Stimulated activated CD8-positive, alpha-beta memory T cell treated with anti-CD3 and anti-CD28 coated beads, Interleukin-2, amount 100 ng/mL, for 1 hour (primary cell): ENCODE results near the gene IAPP.
"Not testable (repeated sequence)": the region's sequence is repeated elsewhere in the genome, so short reads cannot be mapped to it uniquely, and the experiment has no call there.

Source experiments
- DNase-seq, 2 donors: peaks; one replicate each; pipeline ENCODE4 v3.0.0-alpha.2; 2020; ENCODE audit warnings: low read depth in 2 of 2

IAPP gene

DNA sequence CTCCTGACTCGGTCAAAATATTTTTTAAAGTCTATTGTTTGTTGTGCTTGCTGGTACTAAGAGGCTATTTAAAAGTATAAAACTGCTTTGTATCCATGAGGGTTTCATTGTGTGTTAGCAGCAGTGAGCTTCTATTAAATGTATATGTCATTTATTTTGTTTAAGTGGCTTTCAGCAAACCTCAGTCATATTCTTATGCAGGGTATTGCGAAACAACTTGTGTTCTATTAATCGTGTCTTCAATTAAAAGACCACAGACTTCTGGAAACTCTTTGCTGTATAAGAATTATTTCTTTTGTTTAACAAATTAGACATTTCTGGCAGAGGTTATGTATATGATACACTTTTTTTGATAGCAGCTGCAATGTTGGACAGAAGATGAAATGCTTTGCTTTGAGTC is 6.5 kb downstream of the IAPP start:
- no peak for DNase-seq

DNA sequence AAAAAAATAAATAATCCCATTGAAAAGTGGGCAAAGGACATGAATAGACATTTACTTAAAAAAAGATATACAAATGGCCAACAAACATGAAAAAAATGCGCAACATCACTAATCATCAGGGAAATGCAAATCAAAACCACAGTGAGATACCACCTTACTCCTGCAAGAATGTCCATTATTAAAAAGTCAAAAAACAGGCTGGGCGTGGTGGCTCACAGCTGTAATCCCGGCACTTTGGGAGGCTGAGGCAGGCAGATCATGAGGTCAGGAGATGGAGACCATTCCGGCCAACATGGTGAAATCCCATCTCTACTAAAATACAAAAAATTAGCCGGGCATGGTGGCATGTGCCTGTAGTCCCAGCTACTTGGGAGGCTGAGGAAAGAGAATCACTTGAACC is 8.6 kb downstream of the IAPP start:
- not testable (repeated sequence) for DNase-seq

DNA sequence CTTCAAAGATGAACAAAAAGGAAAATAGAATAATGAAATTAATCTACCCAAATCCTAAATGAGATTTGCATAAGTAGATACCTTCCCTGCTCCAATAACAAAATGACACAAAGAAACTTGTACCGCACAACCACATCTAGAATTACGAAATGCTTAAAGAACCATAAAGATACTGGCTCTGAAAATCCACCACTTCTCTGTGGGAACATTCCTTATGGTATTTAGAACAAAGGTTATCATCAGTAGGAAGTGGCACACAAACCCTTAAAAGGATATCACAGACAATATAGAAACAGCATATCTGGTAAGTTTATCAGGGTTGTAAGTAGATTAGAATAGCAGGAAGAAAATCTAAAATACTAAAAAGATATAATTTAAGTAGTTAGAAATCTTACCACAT is 11.6 kb downstream of the IAPP start:
- DNase-seq = no peak

DNA sequence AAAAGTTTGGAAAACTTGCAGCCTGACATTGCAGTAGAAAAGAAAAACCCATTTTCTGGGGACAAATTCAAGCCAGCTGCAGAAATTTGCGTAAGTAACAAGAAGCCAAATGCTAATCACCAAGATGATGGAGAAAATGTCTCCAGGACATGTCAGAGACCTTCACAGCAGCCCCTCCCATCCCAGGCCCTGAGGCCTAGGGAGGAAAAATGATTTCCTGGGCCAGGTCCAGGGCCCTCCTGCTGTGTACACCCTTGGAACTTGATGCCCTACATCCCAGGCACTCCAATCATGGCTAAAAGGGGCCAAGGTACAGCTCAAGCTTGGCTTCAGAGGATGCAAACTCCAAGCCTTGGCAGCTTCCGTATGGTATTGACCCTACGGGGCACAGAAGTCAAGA is 14.5 kb downstream of the IAPP start:
- no peak for DNase-seq

DNA sequence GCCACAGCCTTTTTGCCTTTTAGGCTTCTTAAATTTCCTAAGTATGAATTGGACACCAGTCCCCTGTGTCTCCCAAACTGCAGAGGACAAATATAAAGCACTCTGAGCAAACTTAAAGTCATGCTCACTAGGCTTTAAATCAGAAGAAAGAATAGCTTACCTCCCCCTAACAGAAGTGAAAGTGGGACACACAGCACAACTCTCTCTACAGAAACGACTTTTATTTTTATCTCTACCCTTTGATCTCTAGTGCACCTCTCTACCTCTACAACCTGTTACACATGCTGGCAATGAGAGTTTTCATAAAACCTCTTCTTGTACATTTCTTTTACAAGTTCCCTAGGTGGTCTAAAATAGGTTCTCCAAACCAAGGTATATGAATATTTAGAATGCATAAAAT is 19.7 kb downstream of the IAPP start:
- no peak for DNase-seq

DNA sequence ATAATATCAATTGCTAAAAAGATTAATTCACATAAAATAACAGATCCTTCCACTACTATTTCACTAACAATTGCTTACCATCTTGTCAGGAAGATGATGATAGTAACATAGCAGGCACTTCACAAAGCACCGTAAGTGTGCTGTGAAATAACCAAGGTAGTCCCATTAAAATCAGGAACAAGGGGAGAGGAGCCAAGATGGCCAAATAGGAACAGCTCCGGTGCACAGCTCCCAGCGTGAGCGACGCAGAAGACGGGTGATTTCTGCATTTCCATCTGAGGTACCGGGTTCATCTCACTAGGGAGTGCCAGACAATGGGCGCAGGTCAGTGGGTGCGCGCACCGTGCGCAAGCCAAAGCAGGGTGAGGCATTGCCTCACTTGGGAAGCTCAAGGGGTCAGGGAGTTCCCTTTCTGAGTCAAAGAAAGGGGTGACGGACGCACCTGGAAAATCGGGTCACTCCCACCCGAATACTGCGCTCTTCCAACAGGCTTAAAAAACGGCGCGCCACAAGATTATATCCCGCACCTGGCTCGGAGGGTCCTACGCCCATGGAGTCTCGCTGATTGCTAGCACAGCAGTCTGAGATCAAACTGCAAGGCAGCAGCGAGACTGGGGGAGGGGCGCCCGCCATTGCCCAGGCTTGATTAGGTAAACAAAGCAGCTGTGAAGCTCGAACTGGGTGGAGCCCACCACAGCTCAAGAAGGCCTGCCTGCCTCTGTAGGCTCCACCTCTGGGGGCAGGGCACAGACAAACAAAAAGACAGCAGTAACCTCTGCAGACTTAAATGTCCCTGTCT is 22.3 kb downstream of the IAPP start:
- DNase-seq = not testable (repeated sequence)

DNA sequence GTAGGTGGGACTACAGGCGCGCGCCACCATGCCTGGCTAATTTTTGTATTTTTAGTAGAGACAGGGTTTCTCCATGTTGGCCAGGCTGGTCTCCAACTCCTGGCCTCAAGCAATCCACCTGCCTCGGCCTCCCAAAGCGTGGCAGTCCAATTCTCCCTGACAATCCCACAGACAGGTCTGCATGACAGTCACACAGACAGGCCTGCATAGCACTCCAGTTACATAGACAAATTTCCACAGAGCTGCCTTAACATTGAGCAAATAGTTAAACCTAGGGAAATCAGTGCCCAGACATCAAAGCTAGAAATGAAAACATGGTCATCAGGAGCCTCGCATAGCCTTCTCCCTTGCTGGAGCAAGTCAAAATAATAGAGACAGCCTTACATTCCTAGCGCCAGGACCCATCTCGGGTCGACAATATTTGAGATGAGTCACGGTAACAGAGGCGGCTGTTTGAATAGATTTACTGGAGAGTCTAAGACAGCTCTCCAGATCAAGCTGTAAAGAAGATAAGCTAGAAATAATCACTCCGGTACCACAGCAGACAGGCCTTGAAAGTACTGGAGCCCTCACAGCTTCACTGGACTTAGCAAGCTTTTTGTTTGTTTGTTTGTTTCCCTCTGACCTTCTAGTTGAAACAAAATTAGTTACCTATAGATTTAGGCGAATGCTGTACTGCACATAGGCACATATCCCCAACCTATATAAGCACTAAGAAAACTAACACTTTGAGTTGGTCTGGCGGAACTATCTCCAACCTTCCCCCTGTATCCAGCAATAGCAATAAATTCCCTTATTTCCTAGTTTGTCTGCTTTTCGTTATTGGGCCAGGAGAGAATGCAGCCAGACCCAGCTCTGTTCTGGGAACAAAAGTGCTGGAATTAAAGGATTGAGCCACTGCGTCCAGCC is 40.9 kb downstream of the IAPP start:
- no peak for DNase-seq

DNA sequence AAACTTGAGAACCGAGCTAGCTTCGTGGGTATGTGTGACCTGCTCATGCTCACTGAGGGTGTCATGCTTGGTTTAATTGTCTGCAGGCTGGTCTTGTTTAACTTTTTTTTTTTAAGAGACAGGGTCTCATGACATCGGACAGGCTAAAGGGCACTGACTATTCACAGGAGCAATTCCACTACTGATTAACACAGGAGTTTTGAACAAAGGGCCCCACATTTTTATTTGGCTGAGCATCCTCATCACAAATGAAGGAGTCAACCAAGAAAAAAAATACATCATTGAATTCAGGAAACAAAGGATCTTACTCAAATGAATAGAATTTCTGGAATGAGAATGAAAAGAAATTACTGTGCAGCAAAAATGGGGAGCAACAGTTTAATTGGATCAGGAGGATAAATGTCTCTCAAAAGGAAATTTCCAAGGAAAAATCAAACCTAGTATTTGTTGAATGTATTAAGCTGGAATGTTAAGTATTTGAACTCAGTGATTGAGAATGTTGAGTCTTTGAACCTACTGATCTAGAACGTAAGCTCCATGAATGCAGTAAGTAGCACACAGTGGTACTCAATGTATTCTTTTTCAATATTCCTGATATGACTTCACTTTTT is 43.9 kb downstream of the IAPP start:
- no peak for DNase-seq

DNA sequence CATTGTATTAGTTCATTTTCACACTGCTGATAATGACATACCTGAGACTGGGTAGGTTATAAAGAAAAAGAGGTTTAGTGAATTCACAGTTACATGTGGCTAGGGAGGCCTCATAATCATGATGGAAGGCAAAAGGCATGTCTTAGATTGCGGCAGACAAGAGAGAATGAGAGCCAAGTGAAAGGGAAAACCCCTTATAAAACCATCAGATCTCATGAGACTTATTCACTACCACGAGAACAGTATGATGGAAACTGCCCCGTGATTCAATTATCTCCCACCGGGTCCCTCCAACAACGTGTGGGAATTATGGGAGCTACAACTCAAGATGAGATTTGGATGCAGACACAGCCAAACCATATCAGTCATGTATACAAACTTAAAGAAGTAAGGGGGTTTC is 45.7 kb downstream of the IAPP start:
- DNase-seq = not testable (repeated sequence)

DNA sequence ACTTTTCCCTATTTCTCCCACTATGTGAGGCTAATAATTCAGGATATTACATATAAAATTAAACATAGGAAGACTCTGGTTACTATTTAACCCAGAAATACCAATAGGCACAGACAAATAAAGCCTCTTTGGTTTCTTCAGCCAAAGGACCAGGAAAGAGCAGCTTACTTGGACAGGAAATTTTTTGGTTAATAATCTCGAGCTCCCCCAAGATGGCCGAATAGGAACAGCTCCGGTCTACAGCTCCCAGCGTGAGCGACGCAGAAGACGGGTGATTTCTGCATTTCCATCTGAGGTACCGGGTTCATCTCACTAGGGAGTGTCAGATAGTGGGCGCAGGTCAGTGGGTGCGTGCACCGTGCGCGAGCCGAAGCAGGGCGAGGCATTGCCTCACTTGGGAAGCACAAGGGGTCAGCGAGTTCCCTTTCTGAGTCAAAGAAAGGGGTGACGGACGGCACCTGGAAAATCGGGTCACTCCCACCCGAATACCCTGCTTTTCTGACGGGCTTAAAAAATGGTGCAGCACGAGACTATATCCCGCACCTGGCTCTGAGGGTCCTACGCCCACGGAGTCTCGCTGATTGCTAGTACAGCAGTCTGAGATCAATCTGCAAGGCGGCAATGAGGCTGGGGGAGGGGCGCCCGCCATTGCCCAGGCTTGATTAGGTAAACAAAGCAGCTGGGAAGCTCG is 46.5 kb downstream of the IAPP start:
- not testable (repeated sequence) for DNase-seq

DNA sequence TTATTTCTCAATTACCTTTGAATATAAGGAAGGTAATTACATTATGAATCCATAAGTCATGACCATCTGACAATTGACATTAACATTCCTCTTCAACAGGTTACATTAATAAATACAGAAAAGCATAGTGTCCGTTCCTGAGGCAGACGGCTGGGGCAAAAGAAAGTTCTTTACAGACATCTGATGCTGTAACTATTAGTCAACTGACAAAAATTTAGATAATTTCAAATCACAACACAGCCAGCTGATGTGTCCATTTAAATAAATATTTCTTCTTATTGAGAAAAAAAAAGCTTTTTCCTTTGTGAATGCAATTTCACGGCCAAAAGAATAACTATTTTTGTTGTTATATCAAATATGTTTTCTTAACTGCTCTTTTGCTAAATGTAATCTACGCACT is 55.5 kb downstream of the IAPP start:
- no peak for DNase-seq
